H9 (cell line): Measurements from ENCODE around the gene STOX1. TPM values are rescaled to one million over a fixed set of nuclear protein-coding genes. Genes with fewer than 3 reads are reported as not detected.

ENCODE experiments used
- DNase-seq: peaks from one replicate; pipeline ENCODE4 v3.0.0-alpha.2; 2017
- H2AFZ ChIP-seq: one replicate; pipeline ENCODE4 v1.6.1; 2013; ENCODE audit warnings: mild to moderate bottlenecking, low read length, control low read depth, moderate library complexity
- H2AK5ac ChIP-seq: 2 replicates; pipeline ENCODE4 v1.6.1; 2013; ENCODE audit warnings: low read length, control low read depth, mixed read lengths; ENCODE audit not compliant: insufficient read length
- H2BK120ac ChIP-seq: one replicate; pipeline ENCODE4 v1.6.1; 2013; ENCODE audit warnings: low read depth, mild to moderate bottlenecking, low read length, control low read depth, inconsistent platforms; ENCODE audit not compliant: poor library complexity, severe bottlenecking
- H2BK12ac ChIP-seq: 2 replicates; pipeline ENCODE4 v1.6.1; 2013; ENCODE audit warnings: low read length, control low read depth, mixed read lengths, low read depth; ENCODE audit not compliant: insufficient read length
- H2BK15ac ChIP-seq: 2 replicates; pipeline ENCODE4 v1.6.1; 2013; ENCODE audit warnings: low read depth, low read length, control low read depth
- H2BK20ac ChIP-seq: one replicate; pipeline ENCODE4 v1.6.1; 2013; ENCODE audit warnings: low read depth, mild to moderate bottlenecking, low read length, control low read depth, inconsistent platforms; ENCODE audit not compliant: poor library complexity, severe bottlenecking
- H2BK5ac ChIP-seq: 2 replicates; pipeline ENCODE4 v1.6.1; 2013; ENCODE audit warnings: low read length, control low read depth, mixed read lengths; ENCODE audit not compliant: insufficient read length
- H3K14ac ChIP-seq: 2 replicates; pipeline ENCODE4 v1.6.1; 2013; ENCODE audit warnings: low read length, control low read depth; ENCODE audit not compliant: insufficient read depth
- H3K18ac ChIP-seq: 2 replicates; pipeline ENCODE4 v1.6.1; 2013; ENCODE audit warnings: low read depth, mild to moderate bottlenecking, mixed read lengths, low read length, control low read depth; ENCODE audit not compliant: insufficient read length
- H3K23ac ChIP-seq: 2 replicates; pipeline ENCODE4 v1.6.1; 2013; ENCODE audit warnings: low read length, control low read depth, mixed read lengths, low read depth; ENCODE audit not compliant: insufficient read length
- H3K23me2 ChIP-seq: 2 replicates; pipeline ENCODE4 v1.6.1; 2013; ENCODE audit warnings: low read depth, mild to moderate bottlenecking, mixed read lengths, low read length, control low read depth; ENCODE audit not compliant: insufficient read length, poor library complexity, severe bottlenecking
- H3K27ac ChIP-seq: 2 replicates; pipeline ENCODE4 v1.5.1; 2013; ENCODE audit warnings: low read length, control low read depth, mixed read lengths, low read depth; ENCODE audit not compliant: insufficient read length
- H3K27me3 ChIP-seq: 2 replicates; pipeline ENCODE4 v1.6.1; 2013; ENCODE audit warnings: low read length, control low read depth, inconsistent platforms; ENCODE audit not compliant: insufficient read depth
- H3K4ac ChIP-seq: 2 replicates; pipeline ENCODE4 v1.6.1; 2013; ENCODE audit warnings: low read depth, mild to moderate bottlenecking, control low read depth, inconsistent platforms, low read length, moderate library complexity
- H3K4me1 ChIP-seq: 2 replicates; pipeline ENCODE4 v1.6.1; 2013; ENCODE audit warnings: low read length, control low read depth, inconsistent platforms; ENCODE audit not compliant: insufficient read depth
- H3K4me2 ChIP-seq: 2 replicates; pipeline ENCODE4 v1.6.1; 2013; ENCODE audit warnings: low read length, control low read depth, mixed read lengths; ENCODE audit not compliant: insufficient read length, insufficient read depth
- H3K56ac ChIP-seq: 2 replicates; pipeline ENCODE4 v1.6.1; 2013; ENCODE audit warnings: low read depth, mild to moderate bottlenecking, mixed read lengths, low read length, control low read depth; ENCODE audit not compliant: insufficient read length
- H3K79me1 ChIP-seq: 2 replicates; pipeline ENCODE4 v1.6.1; 2013; ENCODE audit warnings: low read depth, mild to moderate bottlenecking, moderate library complexity, low read length, control low read depth, inconsistent platforms; ENCODE audit not compliant: insufficient read depth, poor library complexity, severe bottlenecking
- H3K79me2 ChIP-seq: 2 replicates; pipeline ENCODE4 v1.6.1; 2013; ENCODE audit warnings: low read length, control low read depth, inconsistent platforms; ENCODE audit not compliant: insufficient read depth
- H3K9ac ChIP-seq: 2 replicates; pipeline ENCODE4 v1.6.1; 2013; ENCODE audit warnings: low read length, control low read depth, mixed read lengths; ENCODE audit not compliant: insufficient read length; ENCODE audit errors: extremely low read depth
- H3K9me3 ChIP-seq: one replicate; pipeline ENCODE4 v1.6.1; 2013; ENCODE audit warnings: low read depth, low read length, inconsistent platforms; ENCODE audit not compliant: control insufficient read depth
- H3T11ph ChIP-seq: one replicate; pipeline ENCODE4 v1.6.1; 2013; ENCODE audit warnings: mild to moderate bottlenecking, low read length, control low read depth, inconsistent platforms
- H4K20me1 ChIP-seq: one replicate; pipeline ENCODE4 v1.6.1; 2013; ENCODE audit not compliant: control insufficient read depth, insufficient read length, insufficient read depth
- H4K5ac ChIP-seq: 2 replicates; pipeline ENCODE4 v1.6.1; 2013; ENCODE audit warnings: low read depth, mild to moderate bottlenecking, mixed read lengths, low read length, control low read depth; ENCODE audit not compliant: insufficient read length
- H4K8ac ChIP-seq: replicated peaks from 2 replicates; pipeline ENCODE4 v1.6.1; 2013; ENCODE audit warnings: low read length, control low read depth, mixed read lengths, low read depth; ENCODE audit not compliant: insufficient read length
- H4K91ac ChIP-seq: 2 replicates; pipeline ENCODE4 v1.6.1; 2013; ENCODE audit warnings: low read depth, mild to moderate bottlenecking, moderate library complexity, mixed read lengths, low read length, control low read depth; ENCODE audit not compliant: insufficient read length
- H3K27ac Mint-ChIP-seq, 3 experiments: 2 replicates in 2 of 3; 3 replicates in 1 of 3; pipeline ENCODE4 v1.8.0; 2020 to 2021; ENCODE audit warnings: mixed read lengths in 3 of 3, mild to moderate bottlenecking in 1 of 3, moderate library complexity in 1 of 3
- H3K27me3 Mint-ChIP-seq: 2 replicates; pipeline ENCODE4 v1.8.0; 2021; ENCODE audit warnings: low read depth, mild to moderate bottlenecking, moderate library complexity, mixed read lengths
- H3K36me3 Mint-ChIP-seq, 3 experiments: 2 replicates in 2 of 3; 3 replicates in 1 of 3; pipeline ENCODE4 v1.8.0; 2020 to 2021; ENCODE audit warnings: low read depth in 3 of 3, mixed read lengths in 3 of 3; ENCODE audit not compliant: insufficient read depth in 1 of 3
- H3K4me1 Mint-ChIP-seq, 2 experiments: 2 replicates each; pipeline ENCODE4 v1.8.0; 2020; ENCODE audit warnings: mixed read lengths in 2 of 2
- H3K4me3 Mint-ChIP-seq, 2 experiments: 2 replicates in 1 of 2; 3 replicates in 1 of 2; pipeline ENCODE4 v1.8.0; 2020 to 2021; ENCODE audit warnings: mild to moderate bottlenecking in 2 of 2, mixed read lengths in 2 of 2, moderate library complexity in 1 of 2
- H3K9me3 Mint-ChIP-seq, 2 experiments: 2 replicates in 1 of 2; 3 replicates in 1 of 2; pipeline ENCODE4 v1.8.0; 2020; ENCODE audit warnings: mild to moderate bottlenecking in 2 of 2, mixed read lengths in 2 of 2, moderate library complexity in 1 of 2
- WGBS: extraction: QIAGEN DNeasy Blood & Tissue Kit; methylation state at CpG from one replicate; pipeline ENCODE4 v1.1.7; 2013; ENCODE audit warnings: missing lambda C conversion rate, low lambda C conversion rate, mixed read lengths; ENCODE audit not compliant: insufficient read length; ENCODE audit errors: extremely low coverage; 5-methylcytosine and 5-hydroxymethylcytosine counted together
- total RNA-seq: library from RNA; stranded (reverse); gene quantifications from 2 replicates; pipeline ENCODE4 v1.2.1, GENCODE V29; 2021
- TF ChIP-seq, protein P1 (sequence below): fragments of 200-600 bp; sonication (generic); conservative IDR thresholded peaks from 3 replicates; pipeline ENCODE4 v1.8.0; 2021; ENCODE audit warnings: antibody characterized with exemption, mild to moderate bottlenecking

The STOX1 gene
- total RNA-seq, 1 experiment from 2014 or later = 5.8 TPM

DNA sequence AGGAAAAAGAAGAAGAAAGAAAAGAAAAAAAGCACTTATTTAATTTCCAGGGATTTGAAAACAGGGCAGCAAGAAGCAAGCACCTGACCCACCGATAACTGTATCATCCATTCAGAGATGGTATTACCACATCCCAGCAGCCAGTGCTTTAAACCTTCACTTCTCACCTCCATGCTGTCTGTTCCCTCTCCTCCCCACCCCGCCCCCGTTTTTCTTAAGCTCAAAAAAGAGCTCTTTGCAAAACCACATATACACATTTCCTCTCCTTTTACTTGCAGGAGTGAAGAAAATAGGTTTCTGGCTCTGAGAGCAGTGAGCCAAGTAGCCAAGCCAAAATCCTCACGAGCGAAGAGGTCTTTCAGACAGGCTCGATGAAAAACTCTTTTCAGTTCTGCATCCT, 2.2 kb downstream of the STOX1 start:
- H2BK12ac ChIP-seq = no peak overlapping the region
- no peak overlapping the region for H3K4me2 ChIP-seq
- H2BK5ac ChIP-seq = no peak overlapping the region
- H3T11ph ChIP-seq = no peak overlapping the region
- H3K56ac ChIP-seq = no peak overlapping the region
- no CpG with 5 or more reads among the region's 6 CpGs for WGBS
- no peaks in the 10 kb centered on the region for H3K79me1 ChIP-seq
- Mint-ChIP-seq H3K27ac (no peak overlapping the region), H3K9me3 (peaks cover 0 to 2% of the 10 kb centered on the region in 2 experiments; a peak in 1 of 5 replicates), H3K27me3 (peaks cover 41% of the 10 kb centered on the region), H3K4me1 (peaks cover 9 to 15% of the 10 kb centered on the region in 2 experiments), H3K4me3 (no peak overlapping the region), H3K36me3 (no peaks in the 10 kb centered on the region; a peak in 1 of 7 replicates)
- H3K9me3 ChIP-seq = no peaks in the 10 kb centered on the region
- H2AFZ ChIP-seq = no peak overlapping the region
- no peak overlapping the region for H3K4ac ChIP-seq
- no peak overlapping the region for H2BK20ac ChIP-seq
- H3K27ac ChIP-seq = no peak overlapping the region
- no peak overlapping the region for H2AK5ac ChIP-seq
- H3K23ac ChIP-seq = no peak overlapping the region
- TF ChIP-seq, protein P1, sequence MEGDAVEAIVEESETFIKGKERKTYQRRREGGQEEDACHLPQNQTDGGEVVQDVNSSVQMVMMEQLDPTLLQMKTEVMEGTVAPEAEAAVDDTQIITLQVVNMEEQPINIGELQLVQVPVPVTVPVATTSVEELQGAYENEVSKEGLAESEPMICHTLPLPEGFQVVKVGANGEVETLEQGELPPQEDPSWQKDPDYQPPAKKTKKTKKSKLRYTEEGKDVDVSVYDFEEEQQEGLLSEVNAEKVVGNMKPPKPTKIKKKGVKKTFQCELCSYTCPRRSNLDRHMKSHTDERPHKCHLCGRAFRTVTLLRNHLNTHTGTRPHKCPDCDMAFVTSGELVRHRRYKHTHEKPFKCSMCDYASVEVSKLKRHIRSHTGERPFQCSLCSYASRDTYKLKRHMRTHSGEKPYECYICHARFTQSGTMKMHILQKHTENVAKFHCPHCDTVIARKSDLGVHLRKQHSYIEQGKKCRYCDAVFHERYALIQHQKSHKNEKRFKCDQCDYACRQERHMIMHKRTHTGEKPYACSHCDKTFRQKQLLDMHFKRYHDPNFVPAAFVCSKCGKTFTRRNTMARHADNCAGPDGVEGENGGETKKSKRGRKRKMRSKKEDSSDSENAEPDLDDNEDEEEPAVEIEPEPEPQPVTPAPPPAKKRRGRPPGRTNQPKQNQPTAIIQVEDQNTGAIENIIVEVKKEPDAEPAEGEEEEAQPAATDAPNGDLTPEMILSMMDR = no peak
- H3K79me2 ChIP-seq = no peaks in the 10 kb centered on the region
- no peak overlapping the region for H4K5ac ChIP-seq
- H4K20me1 ChIP-seq = no peaks in the 10 kb centered on the region
- H4K91ac ChIP-seq = no peak overlapping the region
- H2BK120ac ChIP-seq = no peak overlapping the region
- no peak overlapping the region for H2BK15ac ChIP-seq
- no peak overlapping the region for H3K14ac ChIP-seq
- no peak for DNase-seq
- peaks cover 8% of the 10 kb centered on the region for H3K23me2 ChIP-seq
- H3K18ac ChIP-seq = no peak overlapping the region
- no peak overlapping the region for H4K8ac ChIP-seq
- H3K4me1 ChIP-seq = no peaks in the 10 kb centered on the region
- H3K9ac ChIP-seq = no peak overlapping the region
- peaks cover 3% of the 10 kb centered on the region; the same call in 1 of the 2 replicates for H3K27me3 ChIP-seq
